Loucy (cell line): ENCODE measurements around the gene FTCDNL1.

Experiments
- EZH2phosphoT487 ChIP-seq: fragments of 200-600 bp; IDR thresholded peaks from 2 replicates; pipeline ENCODE4 v1.6.1; 2018; ENCODE audit warnings: antibody characterized with exemption, mild to moderate bottlenecking, moderate library complexity, borderline replicate concordance
- TF ChIP-seq, protein P1 (sequence below): fragments of 200-600 bp; sonication (generic); conservative IDR thresholded peaks from 2 replicates; pipeline ENCODE4 v1.5.1; 2014; ENCODE audit warnings: mild to moderate bottlenecking, antibody characterized with exemption, low read length

DNA sequence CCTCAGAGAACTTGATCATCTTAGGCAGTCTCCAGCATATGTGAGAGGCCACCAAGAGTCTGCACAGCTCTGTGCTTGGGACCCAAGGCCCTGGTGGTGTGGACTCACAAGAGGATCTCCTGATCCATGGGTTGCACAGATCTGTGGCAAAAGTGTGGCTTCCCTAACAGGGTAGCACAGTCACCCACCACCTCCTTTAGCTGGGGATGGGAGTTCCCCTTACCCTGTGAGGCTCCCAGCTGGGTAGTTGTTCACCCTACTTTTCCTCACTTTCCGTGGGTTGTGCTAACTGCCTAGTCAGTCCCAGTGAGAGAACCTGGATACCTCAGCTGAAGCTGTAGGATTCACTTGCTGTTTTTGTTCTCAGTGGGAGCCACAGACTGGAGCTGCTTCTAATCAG lies 123.7 kb downstream of the FTCDNL1 start:
- TF ChIP-seq, protein P1, sequence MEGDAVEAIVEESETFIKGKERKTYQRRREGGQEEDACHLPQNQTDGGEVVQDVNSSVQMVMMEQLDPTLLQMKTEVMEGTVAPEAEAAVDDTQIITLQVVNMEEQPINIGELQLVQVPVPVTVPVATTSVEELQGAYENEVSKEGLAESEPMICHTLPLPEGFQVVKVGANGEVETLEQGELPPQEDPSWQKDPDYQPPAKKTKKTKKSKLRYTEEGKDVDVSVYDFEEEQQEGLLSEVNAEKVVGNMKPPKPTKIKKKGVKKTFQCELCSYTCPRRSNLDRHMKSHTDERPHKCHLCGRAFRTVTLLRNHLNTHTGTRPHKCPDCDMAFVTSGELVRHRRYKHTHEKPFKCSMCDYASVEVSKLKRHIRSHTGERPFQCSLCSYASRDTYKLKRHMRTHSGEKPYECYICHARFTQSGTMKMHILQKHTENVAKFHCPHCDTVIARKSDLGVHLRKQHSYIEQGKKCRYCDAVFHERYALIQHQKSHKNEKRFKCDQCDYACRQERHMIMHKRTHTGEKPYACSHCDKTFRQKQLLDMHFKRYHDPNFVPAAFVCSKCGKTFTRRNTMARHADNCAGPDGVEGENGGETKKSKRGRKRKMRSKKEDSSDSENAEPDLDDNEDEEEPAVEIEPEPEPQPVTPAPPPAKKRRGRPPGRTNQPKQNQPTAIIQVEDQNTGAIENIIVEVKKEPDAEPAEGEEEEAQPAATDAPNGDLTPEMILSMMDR: no peak
- no peak for TF ChIP-seq EZH2phosphoT487
